ENCODE results near the gene RHOBTB1. TPM values are rescaled to one million over a fixed set of nuclear protein-coding genes. Genes with fewer than 3 reads are reported as not detected.
A peak's percentile ranks its signal among the peaks of the same experiment; 100 is the strongest.

The RHOBTB1 gene
- total RNA-seq, 1 experiment from 2014 or later: 2.5 TPM

GRCh38 chr10:60942134-60942787, 1.7 kb downstream of the RHOBTB1 start:
- no peaks in the 10 kb centered on the region; the same call in 1 of the 2 replicates for H3K27me3 ChIP-seq (ENCODE audit: insufficient read depth, low read length)
- no peak for DNase-seq
- peak overlapping the region; percentile 84 for H3K4me2 ChIP-seq (ENCODE audit: insufficient read depth, insufficient read length, low read length)
- H4K5ac ChIP-seq (ENCODE audit: insufficient read length, low read depth, low read length): no peak overlapping the region
- Mint-ChIP-seq H3K4me3 (no peak overlapping the region), H3K9me3 (no peaks in the 10 kb centered on the region), H3K36me3 (ENCODE audit: insufficient read depth in 1 of 3, low read depth in 3 of 3) (no peaks in the 10 kb centered on the region; a peak in 1 of 7 replicates), H3K27me3 (ENCODE audit: low read depth) (peaks cover 26% of the 10 kb centered on the region), H3K27ac (no peak overlapping the region), H3K4me1 (peaks cover 7 to 13% of the 10 kb centered on the region in 2 experiments)
- H2BK5ac ChIP-seq (ENCODE audit: insufficient read length, low read length): no peak overlapping the region
- H3K9ac ChIP-seq (ENCODE audit: extremely low read depth, insufficient read length, low read length): no peak overlapping the region
- H3K4ac ChIP-seq (ENCODE audit: low read depth, low read length): no peak overlapping the region
- H3K56ac ChIP-seq (ENCODE audit: insufficient read length, low read depth, low read length): no peak overlapping the region
- H2BK20ac ChIP-seq (ENCODE audit: low read depth, low read length, poor library complexity, severe bottlenecking): no peak overlapping the region
- no peak overlapping the region for H4K8ac ChIP-seq (replicated peaks; ENCODE audit: insufficient read length, low read depth, low read length)
- no peaks in the 10 kb centered on the region for H3K79me2 ChIP-seq (ENCODE audit: insufficient read depth, low read length)
- no peaks in the 10 kb centered on the region for H4K20me1 ChIP-seq (ENCODE audit: control insufficient read depth, insufficient read depth, insufficient read length)
- no peaks in the 10 kb centered on the region for H3K9me3 ChIP-seq (ENCODE audit: control insufficient read depth, low read depth, low read length)
- no peak overlapping the region for H3K14ac ChIP-seq (ENCODE audit: insufficient read depth, low read length)
- H3T11ph ChIP-seq (ENCODE audit: low read length): no peak overlapping the region
- H2BK15ac ChIP-seq (ENCODE audit: low read depth, low read length): no peak overlapping the region
- H2AK5ac ChIP-seq (ENCODE audit: insufficient read length, low read length): no peak overlapping the region
- no peaks in the 10 kb centered on the region for H3K4me1 ChIP-seq (ENCODE audit: insufficient read depth, low read length)
- no peak overlapping the region for H2BK120ac ChIP-seq (ENCODE audit: low read depth, low read length, poor library complexity, severe bottlenecking)
- no peak for TF ChIP-seq CTCF (conservative IDR thresholded peaks at IDR 0.05)
- WGBS (ENCODE audit: extremely low coverage, insufficient read length, low lambda C conversion rate): no CpG with 5 or more reads among the region's 2 CpGs
- H3K79me1 ChIP-seq (ENCODE audit: insufficient read depth, low read depth, low read length, poor library complexity, severe bottlenecking): no peaks in the 10 kb centered on the region
- H3K23me2 ChIP-seq (ENCODE audit: insufficient read length, low read depth, low read length, poor library complexity, severe bottlenecking): peaks cover 18% of the 10 kb centered on the region
- H2AFZ ChIP-seq (ENCODE audit: low read length): no peak overlapping the region
- H3K23ac ChIP-seq (ENCODE audit: insufficient read length, low read depth, low read length): no peak overlapping the region
- H2BK12ac ChIP-seq (ENCODE audit: insufficient read length, low read depth, low read length): no peak overlapping the region
- no peak overlapping the region for H3K27ac ChIP-seq (ENCODE audit: insufficient read length, low read depth, low read length)
- no peak overlapping the region for H3K18ac ChIP-seq (ENCODE audit: insufficient read length, low read depth, low read length)
- no peak overlapping the region for H4K91ac ChIP-seq (ENCODE audit: insufficient read length, low read depth, low read length)

Measured in H9 (cell line).